A549 (cell line): ENCODE data around the gene PCNX4. TPM values are rescaled to one million over a fixed set of nuclear protein-coding genes. Genes with fewer than 3 reads are reported as not detected.
A peak's percentile ranks its signal among the peaks of the same experiment; 100 is the strongest.

Experiments
- ATAC-seq, 2 experiments: fragments of 200-7000 bp in 1 of 2; fragments of >200 bp in 1 of 2; cut with Nextera tagmentation in 1 of 2; cut with Tn5 transposase in 1 of 2; 3 replicates each; pipeline versions ENCODE4 v1.8.0 to v1.9.1; 2018 to 2020; ENCODE audit warnings: mild to moderate bottlenecking in 1 of 2, moderate library complexity in 1 of 2
- CTCF ChIA-PET: fragments of 300-600 bp; sonication (Branson Sonifier 250); formaldehyde crosslinking; extraction: SDS; loops from one replicate; lab custom pipeline; 2021; ENCODE audit warnings: antibody characterized with exemption, inconsistent platforms; lab: Yijun Ruan, JAX
- POLR2A ChIA-PET: fragments of 350-600 bp; formaldehyde crosslinking; extraction: SDS; loops from one replicate; lab custom pipeline; 2021; ENCODE audit warnings: antibody characterized with exemption, inconsistent platforms; lab: Yijun Ruan, JAX
- DNase-seq, 2 experiments: peaks; one replicate each; pipeline versions ENCODE4 v3.0.0 to v3.0.0-alpha.2; 2011 to 2016; ENCODE audit warnings: low read depth in 1 of 2, low spot score in 1 of 2
- FAIRE-seq: peaks from 2 replicates; lab custom pipeline; 2011; peaks lifted over from hg19 to GRCh38; lab: Jason Lieb, UNC
- H3K27ac ChIP-seq, 2 experiments: fragments of >200 bp; sonication (Bioruptor Twin); formaldehyde crosslinking; 3 replicates each; pipeline ENCODE4 v1.5.1; 2016 to 2017
- H3K4me1 ChIP-seq: fragments of >200 bp; sonication (Bioruptor Twin); formaldehyde crosslinking; 3 replicates; pipeline ENCODE4 v1.6.1; 2016
- H3K4me2 ChIP-seq: fragments of >200 bp; sonication (Bioruptor Twin); formaldehyde crosslinking; 3 replicates; pipeline ENCODE4 v1.6.1; 2016
- H3K4me3 ChIP-seq: fragments of >200 bp; sonication (Bioruptor Twin); formaldehyde crosslinking; 3 replicates; pipeline ENCODE4 v1.5.1; 2016
- H3K9me3 ChIP-seq: fragments of >200 bp; sonication (Bioruptor Twin); formaldehyde crosslinking; 3 replicates; pipeline ENCODE4 v1.6.1; 2016
- CBX2 ChIP-seq: fragments of 200-600 bp; sonication (generic); IDR thresholded peaks from 2 replicates; pipeline ENCODE4 v1.6.1; 2016; ENCODE audit warnings: low read depth, mild to moderate bottlenecking, borderline replicate concordance
- CHD2 ChIP-seq: fragments of 150-350 bp; IDR thresholded peaks from 2 replicates; pipeline ENCODE4 v1.6.1; 2014; ENCODE audit warnings: low read length; ENCODE audit not compliant: partially characterized antibody
- EHMT2 ChIP-seq: fragments of 200-600 bp; sonication (generic); IDR thresholded peaks from 2 replicates; pipeline ENCODE4 v1.6.1; 2016; ENCODE audit warnings: antibody characterized with exemption, low read depth, mild to moderate bottlenecking, moderate library complexity
- FOSB ChIP-seq: fragments of 250-450 bp; sonication (Bioruptor Pico); IDR thresholded peaks from 2 replicates; pipeline ENCODE4 v1.5.0; 2020; ENCODE audit warnings: mild to moderate bottlenecking, moderate library complexity
- HOXA7 ChIP-seq: fragments of 250-450 bp; sonication (Bioruptor Pico); IDR thresholded peaks from 2 replicates; pipeline ENCODE4 v1.5.0; 2020; ENCODE audit warnings: mild to moderate bottlenecking, moderate library complexity
- KDM5A ChIP-seq: fragments of 200-600 bp; sonication (generic); IDR thresholded peaks from 2 replicates; pipeline ENCODE4 v1.6.1; 2016; ENCODE audit warnings: antibody characterized with exemption, mild to moderate bottlenecking
- MYC ChIP-seq: IDR thresholded peaks from 2 replicates; pipeline ENCODE4 v1.6.1; 2012; ENCODE audit warnings: mild to moderate bottlenecking, inconsistent platforms, low read length, improper control_type of control experiment, borderline replicate concordance
- NFE2L2 ChIP-seq: fragments of 150-350 bp; conservative IDR thresholded peaks from 2 replicates; pipeline ENCODE4 v1.6.1; 2014; ENCODE audit warnings: low read length
- RAD21 ChIP-seq, 2 experiments: fragments of >200 bp in 1 of 2; sonication (Bioruptor Twin) in 1 of 2; formaldehyde crosslinking in 1 of 2; IDR thresholded peaks in 1 of 2; conservative IDR thresholded peaks in 1 of 2; 2 replicates in 1 of 2; 3 replicates in 1 of 2; pipeline ENCODE4 v1.6.1; 2012 to 2018; ENCODE audit warnings: inconsistent platforms in 1 of 2
- RARB ChIP-seq: fragments of 250-450 bp; sonication (Bioruptor Pico); IDR thresholded peaks from 2 replicates; pipeline ENCODE4 v1.8.0; 2021; ENCODE audit warnings: mild to moderate bottlenecking, moderate library complexity
- SMC3 ChIP-seq: fragments of >200 bp; sonication (Bioruptor Twin); formaldehyde crosslinking; IDR thresholded peaks from 3 replicates; pipeline ENCODE4 v1.6.1; 2018; ENCODE audit warnings: inconsistent platforms
- TP53 ChIP-seq: fragments of 250-450 bp; sonication (Bioruptor Pico); IDR thresholded peaks from 2 replicates; pipeline ENCODE4 v1.5.0; 2021; ENCODE audit warnings: mild to moderate bottlenecking, moderate library complexity
- WGBS: methylation state at CpG from one replicate; pipeline ENCODE4 v1.1.6; 2017; ENCODE audit errors: missing lambda C conversion rate; 5-methylcytosine and 5-hydroxymethylcytosine counted together
- polyA plus RNA-seq, 4 experiments: library from polyadenylated mRNA; depleted of rRNA in 3 of 4; stranded (reverse); fragments of >200 nt; fragmentation: RNase III in 1 of 4; extraction: RNeasy Plus Mini Kit Qiagen cat#74134 plus additional on column Dnase treatment in 1 of 4; gene quantifications; 2 replicates in 3 of 4; 3 replicates in 1 of 4; pipeline ENCODE4 v1.2.3, GENCODE V29; 2011 to 2017
- TF ChIP-seq, protein P1 (sequence below): fragments of 150-350 bp; IDR thresholded peaks from 2 replicates; pipeline ENCODE4 v1.6.1; 2014; ENCODE audit warnings: low read depth, mild to moderate bottlenecking, low read length
- TF ChIP-seq, protein P2 (sequence below): fragments of 250-450 bp; sonication (Bioruptor Pico); IDR thresholded peaks from 2 replicates; pipeline ENCODE4 v1.5.0; 2021; ENCODE audit warnings: mild to moderate bottlenecking, moderate library complexity, borderline replicate concordance
- TF ChIP-seq, protein P3 (sequence below): fragments of >200 bp; sonication (Bioruptor Twin); formaldehyde crosslinking; IDR thresholded peaks from 3 replicates; pipeline ENCODE4 v1.5.1; 2016
- TF ChIP-seq, protein P4 (sequence below): IDR thresholded peaks from 2 replicates; pipeline ENCODE4 v1.6.1; 2012; ENCODE audit warnings: low read depth, borderline replicate concordance

PCNX4 gene
- polyA plus RNA-seq, 2 of the 4 experiments (the other 2 are of a cell fraction) = 24.2 to 51.0 TPM

DNA sequence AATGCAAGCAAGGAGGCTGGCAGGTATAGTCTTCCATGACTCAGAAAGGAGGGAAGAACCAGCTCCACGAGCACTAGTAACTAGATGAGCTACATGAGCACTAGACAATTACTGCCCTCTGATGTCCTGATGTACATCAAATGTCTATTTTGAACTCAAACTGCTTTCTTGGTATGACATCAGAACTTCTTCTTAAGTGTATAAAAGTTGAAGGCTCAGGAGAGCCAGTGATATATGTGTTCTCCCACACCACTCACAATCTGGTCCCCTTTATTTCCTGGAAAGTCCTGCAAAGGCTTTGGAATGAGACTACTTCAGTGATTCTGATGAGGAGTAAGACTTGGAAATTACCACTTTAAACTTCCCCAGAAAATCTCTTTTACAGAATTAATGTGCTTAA is 92.0 kb downstream of the PCNX4 start (continued):
- TF ChIP-seq FOSB (CRISPR knock-in tag) (no peak), MYC (no peak), KDM5A (no peak), TP53 (CRISPR knock-in tag) (no peak), CBX2 (no peak), HOXA7 (CRISPR knock-in tag) (no peak), CHD2 (no peak), EHMT2 (no peak)
- TF ChIP-seq, protein P1, sequence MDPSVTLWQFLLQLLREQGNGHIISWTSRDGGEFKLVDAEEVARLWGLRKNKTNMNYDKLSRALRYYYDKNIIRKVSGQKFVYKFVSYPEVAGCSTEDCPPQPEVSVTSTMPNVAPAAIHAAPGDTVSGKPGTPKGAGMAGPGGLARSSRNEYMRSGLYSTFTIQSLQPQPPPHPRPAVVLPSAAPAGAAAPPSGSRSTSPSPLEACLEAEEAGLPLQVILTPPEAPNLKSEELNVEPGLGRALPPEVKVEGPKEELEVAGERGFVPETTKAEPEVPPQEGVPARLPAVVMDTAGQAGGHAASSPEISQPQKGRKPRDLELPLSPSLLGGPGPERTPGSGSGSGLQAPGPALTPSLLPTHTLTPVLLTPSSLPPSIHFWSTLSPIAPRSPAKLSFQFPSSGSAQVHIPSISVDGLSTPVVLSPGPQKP = no peak
- TF ChIP-seq, protein P2, sequence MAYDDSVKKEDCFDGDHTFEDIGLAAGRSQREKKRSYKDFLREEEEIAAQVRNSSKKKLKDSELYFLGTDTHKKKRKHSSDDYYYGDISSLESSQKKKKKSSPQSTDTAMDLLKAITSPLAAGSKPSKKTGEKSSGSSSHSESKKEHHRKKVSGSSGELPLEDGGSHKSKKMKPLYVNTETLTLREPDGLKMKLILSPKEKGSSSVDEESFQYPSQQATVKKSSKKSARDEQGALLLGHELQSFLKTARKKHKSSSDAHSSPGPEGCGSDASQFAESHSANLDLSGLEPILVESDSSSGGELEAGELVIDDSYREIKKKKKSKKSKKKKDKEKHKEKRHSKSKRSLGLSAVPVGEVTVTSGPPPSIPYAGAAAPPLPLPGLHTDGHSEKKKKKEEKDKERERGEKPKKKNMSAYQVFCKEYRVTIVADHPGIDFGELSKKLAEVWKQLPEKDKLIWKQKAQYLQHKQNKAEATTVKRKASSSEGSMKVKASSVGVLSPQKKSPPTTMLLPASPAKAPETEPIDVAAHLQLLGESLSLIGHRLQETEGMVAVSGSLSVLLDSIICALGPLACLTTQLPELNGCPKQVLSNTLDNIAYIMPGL = no peak

DNA sequence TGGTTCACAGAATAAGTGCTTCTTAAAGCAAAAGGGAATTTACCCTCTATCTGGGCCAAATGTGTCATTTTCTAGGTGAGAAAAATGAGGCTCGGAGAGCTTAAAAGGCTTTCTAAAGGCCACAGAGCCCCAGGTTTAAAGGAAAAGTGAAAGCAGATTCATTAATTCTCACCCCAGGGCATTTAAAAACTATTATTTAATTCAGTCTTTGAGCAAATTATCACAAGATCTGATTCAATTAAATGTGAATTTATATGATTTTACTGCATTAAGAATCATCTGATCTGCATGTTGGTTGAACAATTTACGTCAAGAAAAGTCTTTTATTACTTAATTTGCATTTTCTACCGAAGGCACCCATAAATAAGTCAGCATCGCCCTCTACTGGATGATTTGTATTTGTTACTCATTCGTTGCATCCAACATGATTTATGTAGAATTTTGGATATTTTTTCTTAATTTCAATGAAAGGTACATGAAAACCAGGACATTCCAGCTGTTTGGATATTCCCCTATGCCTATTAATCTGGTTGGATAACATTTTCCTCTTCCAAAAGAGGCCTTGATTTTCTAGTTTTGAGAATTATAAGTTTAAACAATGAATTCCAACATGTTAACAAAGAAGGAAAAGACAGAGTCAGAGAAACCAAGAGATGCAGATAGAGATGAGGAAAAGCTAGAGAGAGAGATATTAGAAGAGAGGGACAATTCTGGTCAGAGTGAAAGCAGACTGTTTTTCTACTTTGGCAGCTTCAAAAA is 92.6 kb downstream of the PCNX4 start:
- ChIA-PET CTCF (interaction anchor here (0.6 to 10.0 kb wide), 43 partner anchors 9 to 1102 kb away, joined by 3 to 106 read pairs (median 3); partner anchors contain the start of genes DHRS7 and SIX6), POLR2A (interaction anchor here (1.1 kb wide), 1 partner anchor 65 kb away, joined by 4 read pairs; the partner anchor contains the start of gene PPM1A)
- peak overlapping the region; percentile 42 for H3K4me3 ChIP-seq
- peak overlapping the region; percentile 2 to 35; a peak in 3 of 6 replicates for H3K27ac ChIP-seq
- peaks cover 7% of the 10 kb centered on the region; the same call in 2 of the 3 replicates for H3K4me1 ChIP-seq
- WGBS = 2% methylated on average over 5 of the region's 5 CpGs
- TF ChIP-seq RARB (CRISPR knock-in tag) = no peak
- TF ChIP-seq TP53 (CRISPR knock-in tag) = no peak
- peak; percentile 94 to 95 for TF ChIP-seq RAD21 (conservative IDR thresholded peaks at IDR 0.05 in 1 of 2, IDR thresholded peaks at IDR 0.05 in 1 of 2)
- TF ChIP-seq CBX2 = no peak
- TF ChIP-seq, protein P3, sequence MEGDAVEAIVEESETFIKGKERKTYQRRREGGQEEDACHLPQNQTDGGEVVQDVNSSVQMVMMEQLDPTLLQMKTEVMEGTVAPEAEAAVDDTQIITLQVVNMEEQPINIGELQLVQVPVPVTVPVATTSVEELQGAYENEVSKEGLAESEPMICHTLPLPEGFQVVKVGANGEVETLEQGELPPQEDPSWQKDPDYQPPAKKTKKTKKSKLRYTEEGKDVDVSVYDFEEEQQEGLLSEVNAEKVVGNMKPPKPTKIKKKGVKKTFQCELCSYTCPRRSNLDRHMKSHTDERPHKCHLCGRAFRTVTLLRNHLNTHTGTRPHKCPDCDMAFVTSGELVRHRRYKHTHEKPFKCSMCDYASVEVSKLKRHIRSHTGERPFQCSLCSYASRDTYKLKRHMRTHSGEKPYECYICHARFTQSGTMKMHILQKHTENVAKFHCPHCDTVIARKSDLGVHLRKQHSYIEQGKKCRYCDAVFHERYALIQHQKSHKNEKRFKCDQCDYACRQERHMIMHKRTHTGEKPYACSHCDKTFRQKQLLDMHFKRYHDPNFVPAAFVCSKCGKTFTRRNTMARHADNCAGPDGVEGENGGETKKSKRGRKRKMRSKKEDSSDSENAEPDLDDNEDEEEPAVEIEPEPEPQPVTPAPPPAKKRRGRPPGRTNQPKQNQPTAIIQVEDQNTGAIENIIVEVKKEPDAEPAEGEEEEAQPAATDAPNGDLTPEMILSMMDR = peak; percentile 96
- peak; percentile 89 for TF ChIP-seq SMC3
- TF ChIP-seq, protein P4, sequence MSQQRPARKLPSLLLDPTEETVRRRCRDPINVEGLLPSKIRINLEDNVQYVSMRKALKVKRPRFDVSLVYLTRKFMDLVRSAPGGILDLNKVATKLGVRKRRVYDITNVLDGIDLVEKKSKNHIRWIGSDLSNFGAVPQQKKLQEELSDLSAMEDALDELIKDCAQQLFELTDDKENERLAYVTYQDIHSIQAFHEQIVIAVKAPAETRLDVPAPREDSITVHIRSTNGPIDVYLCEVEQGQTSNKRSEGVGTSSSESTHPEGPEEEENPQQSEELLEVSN = no peak
- no peak for TF ChIP-seq NFE2L2
- peaks cover 6% of the 10 kb centered on the region; the same call in 1 of the 3 replicates for H3K9me3 ChIP-seq
- ATAC-seq = peak in 1 of 2 experiments; percentile 57; a peak in 2 of 6 replicates
- H3K4me2 ChIP-seq = peak overlapping the region; percentile 83
- FAIRE-seq = peak; percentile 49
- peak; percentile 12 to 61 for DNase-seq
